Large intestine (tissue), 3 donors: ENCODE data around the gene EFNA2. TPM values are rescaled to one million over a fixed set of nuclear protein-coding genes. Genes with fewer than 3 reads are reported as not detected.

Source experiments
- DNase-seq, 2 donors: peaks; one replicate each; pipeline versions ENCODE4 v3.0.0 to v3.0.0-alpha.2; 2013
- H3K27ac ChIP-seq: one replicate; pipeline ENCODE4 v1.5.1; 2013; ENCODE audit warnings: low read length
- H3K27me3 ChIP-seq: 2 replicates; pipeline ENCODE4 v1.6.1; 2013; ENCODE audit warnings: low read length; ENCODE audit not compliant: control insufficient read depth, insufficient read depth
- H3K36me3 ChIP-seq: 2 replicates; pipeline ENCODE4 v1.6.1; 2013; ENCODE audit warnings: low read length; ENCODE audit not compliant: control insufficient read depth, insufficient read depth
- H3K4me1 ChIP-seq: one replicate; pipeline ENCODE4 v1.6.1; 2013; ENCODE audit warnings: low read length; ENCODE audit not compliant: control insufficient read depth, insufficient read depth
- H3K4me3 ChIP-seq: one replicate; pipeline ENCODE4 v1.5.1; 2013; ENCODE audit warnings: low read length
- H3K9me3 ChIP-seq: one replicate; pipeline ENCODE4 v1.6.1; 2013; ENCODE audit warnings: mild to moderate bottlenecking, low read depth, low read length, moderate library complexity; ENCODE audit not compliant: control insufficient read depth
- WGBS: methylation state at CpG from one replicate; pipeline ENCODE4 v1.1.5; 2013; ENCODE audit warnings: low lambda C conversion rate; ENCODE audit not compliant: insufficient coverage; 5-methylcytosine and 5-hydroxymethylcytosine counted together
- polyA plus RNA-seq: library from polyadenylated mRNA; unstranded; fragments of 120-200 nt; gene quantifications from one replicate; pipeline ENCODE4 v1.2.1, GENCODE V29; 2013

The EFNA2 gene
- polyA plus RNA-seq, 1 donor, result 25.6 TPM

DNA sequence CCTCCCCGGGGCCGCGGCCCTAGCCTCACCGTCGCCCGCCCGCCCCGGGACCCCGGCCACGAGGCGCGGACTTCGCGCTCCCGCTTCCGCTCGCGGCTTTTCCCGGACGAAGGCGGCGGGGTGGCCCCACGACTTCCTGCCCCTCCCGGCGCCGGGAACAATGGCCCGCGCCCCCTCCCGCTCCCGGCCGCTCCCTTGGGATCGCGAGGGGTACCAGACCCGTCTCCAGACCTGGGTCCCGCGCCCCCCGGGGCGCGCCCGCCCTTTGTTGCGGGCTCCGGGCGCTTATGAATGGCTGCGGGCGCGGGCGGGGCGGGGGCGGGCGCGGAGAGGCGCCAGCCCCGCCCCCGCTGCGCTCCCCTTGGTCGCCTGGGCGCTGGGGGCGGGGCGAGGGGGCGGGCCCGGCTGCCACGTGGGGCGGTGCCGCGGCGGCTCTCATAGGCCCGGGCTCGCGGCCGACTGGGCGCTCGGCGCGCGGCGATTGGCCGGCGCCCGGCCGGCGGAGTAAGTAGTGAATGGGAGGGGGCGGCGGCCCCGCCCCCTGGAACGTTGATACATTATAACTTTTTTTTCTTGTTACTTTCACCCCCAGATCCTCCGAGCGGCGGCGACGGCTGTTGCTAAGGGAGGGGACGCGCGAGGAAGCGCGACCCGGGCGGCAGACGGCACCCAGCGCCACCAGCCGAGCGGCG is 36.2 kb upstream of the EFNA2 start:
- Histone ChIP-seq H3K36me3 (peaks cover 21% of the 10 kb centered on the region), H3K9me3 (no peaks in the 10 kb centered on the region), H3K27me3 (no peaks in the 10 kb centered on the region), H3K27ac (peak overlapping the region; percentile 100), H3K4me1 (peaks cover 41% of the 10 kb centered on the region), H3K4me3 (peak overlapping the region; percentile 86)
- WGBS, result no CpG with 5 or more reads among the region's 102 CpGs
- DNase-seq, result peak; percentile 97 to 98

DNA sequence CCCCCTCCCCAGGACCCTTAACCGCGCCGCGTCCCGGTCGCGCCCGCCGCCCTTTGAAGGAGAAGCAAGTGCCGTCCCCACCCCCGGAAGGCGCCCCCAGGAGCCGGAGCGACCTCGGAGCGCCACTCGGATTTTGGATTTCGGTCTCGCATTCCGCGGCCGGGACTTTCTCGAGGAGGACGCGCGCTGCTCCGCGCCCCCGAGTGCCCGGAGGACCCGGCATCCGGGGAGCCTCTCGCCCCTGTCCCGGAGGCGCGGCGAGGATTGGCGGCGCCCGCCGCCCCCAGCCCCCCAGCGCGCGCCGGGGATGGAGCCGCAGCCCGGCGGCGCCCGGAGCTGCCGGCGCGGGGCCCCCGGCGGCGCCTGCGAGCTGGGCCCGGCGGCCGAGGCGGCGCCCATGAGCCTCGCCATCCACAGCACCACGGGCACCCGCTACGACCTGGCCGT is 35.7 kb upstream of the EFNA2 start:
- peaks cover 41% of the 10 kb centered on the region for H3K4me1 ChIP-seq
- peaks cover 27% of the 10 kb centered on the region for H3K36me3 ChIP-seq
- H3K4me3 ChIP-seq, result peak overlapping the region; percentile 86
- no peak for DNase-seq
- no peaks in the 10 kb centered on the region for H3K27me3 ChIP-seq
- WGBS, result no CpG with 5 or more reads among the region's 67 CpGs
- peak overlapping the region; percentile 87 for H3K27ac ChIP-seq
- peaks cover 2% of the 10 kb centered on the region for H3K9me3 ChIP-seq

DNA sequence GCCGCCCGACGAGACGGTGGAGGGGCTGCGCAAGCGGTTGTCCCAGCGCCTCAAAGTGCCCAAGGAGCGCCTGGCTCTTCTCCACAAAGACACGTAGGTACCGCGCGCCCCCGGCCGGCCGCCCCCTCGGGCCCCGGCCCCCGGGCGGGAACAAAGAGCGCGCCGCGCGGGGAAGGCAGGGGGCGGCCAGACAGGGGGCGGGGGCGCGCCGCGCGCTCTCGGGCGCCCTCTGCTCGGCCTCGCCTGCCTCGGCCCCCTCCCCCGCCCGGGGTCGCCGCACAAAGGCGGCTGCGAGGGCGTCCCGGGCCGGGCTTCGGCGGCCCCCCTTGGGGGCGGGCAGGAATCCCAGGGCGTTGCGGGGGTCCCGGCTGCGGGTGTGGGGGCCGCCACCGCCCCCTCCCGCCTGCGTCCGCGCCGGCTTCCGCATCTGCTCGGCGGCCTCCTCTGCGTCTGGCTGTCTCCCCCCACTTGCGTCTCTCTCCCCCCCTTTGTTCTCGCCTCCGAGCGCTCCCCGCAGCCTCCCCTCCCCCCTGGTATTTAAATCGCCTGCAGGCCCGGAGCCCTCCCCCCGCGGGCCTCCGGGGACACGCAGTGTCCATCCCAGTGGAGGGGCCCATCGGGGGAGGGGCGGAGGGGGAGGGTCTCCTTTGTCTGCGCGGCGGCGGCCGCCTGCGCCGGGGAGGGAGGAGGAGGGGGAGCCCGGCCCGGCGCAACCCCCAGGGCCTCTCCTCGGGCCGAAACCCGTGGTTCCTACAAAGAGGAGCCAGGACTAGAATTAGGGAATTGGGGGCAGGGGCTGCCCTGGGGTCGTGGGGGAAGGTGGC is 35.0 kb upstream of the EFNA2 start:
- Histone ChIP-seq H3K27me3 (no peaks in the 10 kb centered on the region), H3K9me3 (peaks cover 8% of the 10 kb centered on the region), H3K27ac (peak overlapping the region; percentile 99), H3K4me3 (peak overlapping the region; percentile 86), H3K4me1 (peaks cover 41% of the 10 kb centered on the region), H3K36me3 (peaks cover 33% of the 10 kb centered on the region)
- no CpG with 5 or more reads among the region's 90 CpGs for WGBS
- DNase-seq, result peak in 1 of 2 donors; percentile 70

DNA sequence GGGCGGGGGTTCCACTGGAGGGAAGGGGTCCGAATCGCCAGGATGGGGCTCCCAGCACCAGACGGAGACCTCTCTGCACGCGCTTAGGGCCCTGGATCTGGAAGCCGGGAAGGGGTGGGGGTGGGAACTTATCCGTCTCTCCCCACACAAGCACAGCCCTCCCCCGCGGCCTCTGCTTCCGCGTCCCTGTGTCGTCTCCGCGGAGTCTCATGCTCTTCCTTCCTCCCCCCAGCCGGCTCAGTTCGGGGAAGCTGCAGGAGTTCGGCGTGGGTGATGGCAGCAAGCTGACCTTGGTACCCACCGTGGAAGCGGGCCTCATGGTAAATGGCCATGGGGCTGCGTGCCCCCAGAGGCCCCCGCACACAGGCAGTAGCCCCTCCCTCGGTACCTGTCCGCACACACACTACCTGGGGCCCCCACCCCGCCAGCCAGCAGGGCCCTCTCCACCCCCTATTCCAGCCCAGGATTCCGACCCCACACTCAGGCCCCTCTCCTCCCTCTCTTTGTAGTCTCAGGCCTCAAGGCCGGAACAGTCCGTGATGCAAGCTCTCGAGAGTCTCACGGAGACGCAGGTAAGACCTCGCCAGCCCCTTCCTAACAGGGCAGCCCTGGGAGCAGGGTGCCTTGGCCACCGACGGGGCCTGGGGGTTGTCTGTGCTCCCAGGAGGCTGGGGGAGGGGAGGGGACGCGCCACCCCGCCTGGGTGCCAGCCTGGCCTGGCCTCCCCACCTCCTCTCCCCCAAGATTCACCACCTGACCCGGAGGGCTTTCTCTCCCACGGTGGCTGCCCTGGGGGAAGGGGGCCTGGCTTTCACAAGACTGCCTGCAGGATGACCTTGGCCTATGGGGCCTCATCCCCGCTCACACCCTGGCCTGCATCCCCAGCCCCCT is 34.1 kb upstream of the EFNA2 start:
- H3K27me3 ChIP-seq, result no peaks in the 10 kb centered on the region
- peaks cover 8% of the 10 kb centered on the region for H3K9me3 ChIP-seq
- peak overlapping the region; percentile 99 for H3K27ac ChIP-seq
- WGBS, result no CpG with 5 or more reads among the region's 41 CpGs
- peak overlapping the region; percentile 79 for H3K4me3 ChIP-seq
- peak; percentile 83 to 89 for DNase-seq
- peaks cover 39% of the 10 kb centered on the region for H3K4me1 ChIP-seq
- H3K36me3 ChIP-seq, result peaks cover 41% of the 10 kb centered on the region

DNA sequence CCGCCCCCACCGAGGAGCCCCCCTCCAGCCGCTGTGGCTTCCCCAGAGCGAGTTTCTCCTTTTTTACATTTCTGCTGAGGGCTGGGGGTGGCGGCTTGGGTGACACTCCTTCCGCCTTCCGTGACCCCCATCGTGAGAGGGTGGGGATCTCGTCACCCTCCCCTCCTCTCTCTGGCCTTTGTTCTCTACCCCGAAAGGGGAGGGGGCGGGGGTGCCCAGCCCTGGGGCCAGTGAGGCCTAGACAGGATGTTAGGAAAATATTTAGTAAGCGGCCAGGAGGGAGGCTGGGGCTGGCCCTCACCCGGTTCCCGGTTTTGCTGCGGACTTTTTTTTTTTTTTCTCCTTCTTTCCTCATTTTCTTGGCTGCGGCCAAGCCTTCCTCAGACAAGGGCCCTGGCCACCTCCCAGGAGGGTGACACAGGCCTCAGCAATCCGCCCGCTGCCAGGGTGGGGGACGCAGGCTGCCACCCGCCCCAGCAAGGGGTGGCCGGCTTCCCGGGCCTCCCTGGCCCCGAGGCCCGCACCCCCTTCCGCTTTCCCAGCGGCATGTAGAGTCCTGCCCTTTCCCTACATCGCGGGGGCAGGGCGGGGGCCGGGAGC is 33.4 kb upstream of the EFNA2 start:
- Histone ChIP-seq H3K27me3 (no peaks in the 10 kb centered on the region), H3K9me3 (peaks cover 11% of the 10 kb centered on the region), H3K27ac (peak overlapping the region; percentile 99), H3K36me3 (peaks cover 48% of the 10 kb centered on the region), H3K4me1 (peaks cover 43% of the 10 kb centered on the region), H3K4me3 (peak overlapping the region; percentile 79)
- DNase-seq, result peak; percentile 79 to 90
- WGBS, result no CpG with 5 or more reads among the region's 30 CpGs

DNA sequence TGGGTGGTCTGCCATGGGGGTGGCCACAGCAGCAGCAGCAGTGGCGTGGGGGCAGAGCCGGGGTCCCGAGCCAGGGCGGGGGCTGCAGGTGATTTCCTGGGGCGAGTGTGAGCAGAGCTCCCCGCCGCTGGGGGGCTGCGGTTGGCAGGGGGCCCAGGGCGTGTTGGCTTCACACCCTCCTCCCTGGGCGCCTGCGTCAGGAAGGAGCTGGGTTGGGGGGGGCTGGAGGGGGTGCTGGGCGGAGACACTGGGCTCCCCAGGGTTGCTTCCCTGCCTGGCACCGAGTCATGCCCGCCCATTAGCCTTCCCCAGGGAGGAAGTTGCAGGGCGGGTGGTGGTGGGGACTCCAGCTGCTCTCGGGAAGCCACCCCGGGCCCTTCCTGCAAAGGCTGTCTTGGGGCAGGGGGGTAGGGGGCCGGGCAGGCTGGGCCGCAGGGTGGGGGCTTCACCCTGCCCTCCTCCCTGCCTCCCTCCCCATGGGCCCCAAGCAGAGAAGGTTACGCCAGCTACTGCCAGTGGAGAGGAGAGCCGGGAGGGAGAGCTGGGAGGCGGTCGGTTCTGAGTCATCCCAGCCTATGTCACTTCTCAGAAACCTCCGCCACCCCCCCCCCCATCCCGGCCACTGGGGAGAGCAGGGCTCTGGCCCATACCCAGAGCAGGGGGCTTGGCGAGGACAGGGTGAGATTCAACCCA is 32.7 kb upstream of the EFNA2 start:
- Histone ChIP-seq H3K9me3 (peaks cover 12% of the 10 kb centered on the region), H3K27me3 (no peaks in the 10 kb centered on the region), H3K4me1 (peaks cover 43% of the 10 kb centered on the region), H3K36me3 (peaks cover 55% of the 10 kb centered on the region), H3K27ac (peak overlapping the region; percentile 99), H3K4me3 (peak overlapping the region; percentile 79)
- WGBS, result no CpG with 5 or more reads among the region's 26 CpGs
- DNase-seq, result peak; percentile 87 to 94

DNA sequence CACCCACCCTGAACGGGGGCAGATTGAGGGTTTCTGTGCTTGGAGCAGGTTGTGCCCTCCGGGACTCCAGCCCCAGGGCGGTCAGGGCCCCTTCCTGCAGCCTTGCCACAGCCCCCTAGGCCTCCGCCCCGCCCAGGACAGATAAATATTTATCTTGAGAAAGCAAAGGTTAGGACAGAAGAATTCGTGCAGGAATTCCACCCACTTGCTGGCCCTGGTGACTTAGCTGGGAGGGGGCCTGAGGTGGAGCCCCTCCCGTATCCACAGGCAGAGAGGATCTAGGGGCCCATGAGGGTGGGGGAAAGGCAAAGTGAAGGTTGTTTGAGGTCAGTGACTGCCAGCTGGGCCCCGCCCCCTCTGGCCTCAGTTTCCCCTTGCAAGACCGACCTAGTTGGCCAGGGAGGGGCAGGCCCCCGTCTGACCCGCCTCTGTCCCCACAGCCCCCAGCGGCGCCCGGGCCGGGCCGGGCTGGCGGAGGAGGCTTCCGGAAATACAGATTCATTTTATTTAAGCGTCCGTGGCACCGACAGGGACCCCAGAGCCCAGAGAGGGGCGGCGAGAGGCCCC is 32.1 kb upstream of the EFNA2 start:
- peaks cover 48% of the 10 kb centered on the region for H3K4me1 ChIP-seq

DNA sequence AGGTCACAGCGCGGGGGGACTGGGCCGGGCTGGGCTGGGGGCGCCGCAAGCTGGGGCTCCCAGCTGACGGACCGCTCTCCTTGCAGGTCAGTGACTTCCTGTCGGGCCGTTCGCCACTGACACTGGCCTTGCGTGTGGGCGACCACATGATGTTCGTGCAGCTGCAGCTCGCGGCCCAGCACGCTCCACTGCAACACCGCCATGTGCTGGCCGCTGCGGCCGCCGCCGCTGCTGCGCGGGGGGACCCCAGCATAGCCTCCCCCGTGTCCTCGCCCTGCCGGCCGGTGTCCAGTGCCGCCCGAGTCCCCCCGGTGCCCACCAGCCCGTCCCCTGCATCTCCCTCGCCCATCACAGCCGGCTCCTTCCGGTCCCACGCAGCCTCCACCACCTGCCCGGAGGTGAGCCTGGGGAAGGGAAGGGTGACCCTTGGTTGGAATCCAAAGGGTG is 31.6 kb upstream of the EFNA2 start:
- Histone ChIP-seq H3K4me3 (peak overlapping the region; percentile 79), H3K9me3 (peaks cover 12% of the 10 kb centered on the region), H3K27ac (peak overlapping the region; percentile 99), H3K27me3 (no peaks in the 10 kb centered on the region), H3K4me1 (peaks cover 54% of the 10 kb centered on the region), H3K36me3 (peaks cover 64% of the 10 kb centered on the region)
- WGBS, result no CpG with 5 or more reads among the region's 37 CpGs
- DNase-seq, result no peak

More for the DNA sequence above, 32.1 kb upstream of the EFNA2 start:
- Histone ChIP-seq H3K4me3 (peak overlapping the region; percentile 79), H3K27ac (peak overlapping the region; percentile 99), H3K27me3 (no peaks in the 10 kb centered on the region), H3K9me3 (peaks cover 12% of the 10 kb centered on the region), H3K36me3 (peaks cover 60% of the 10 kb centered on the region)
- DNase-seq, result peak; percentile 92 to 97
- WGBS, result no CpG with 5 or more reads among the region's 23 CpGs

DNA sequence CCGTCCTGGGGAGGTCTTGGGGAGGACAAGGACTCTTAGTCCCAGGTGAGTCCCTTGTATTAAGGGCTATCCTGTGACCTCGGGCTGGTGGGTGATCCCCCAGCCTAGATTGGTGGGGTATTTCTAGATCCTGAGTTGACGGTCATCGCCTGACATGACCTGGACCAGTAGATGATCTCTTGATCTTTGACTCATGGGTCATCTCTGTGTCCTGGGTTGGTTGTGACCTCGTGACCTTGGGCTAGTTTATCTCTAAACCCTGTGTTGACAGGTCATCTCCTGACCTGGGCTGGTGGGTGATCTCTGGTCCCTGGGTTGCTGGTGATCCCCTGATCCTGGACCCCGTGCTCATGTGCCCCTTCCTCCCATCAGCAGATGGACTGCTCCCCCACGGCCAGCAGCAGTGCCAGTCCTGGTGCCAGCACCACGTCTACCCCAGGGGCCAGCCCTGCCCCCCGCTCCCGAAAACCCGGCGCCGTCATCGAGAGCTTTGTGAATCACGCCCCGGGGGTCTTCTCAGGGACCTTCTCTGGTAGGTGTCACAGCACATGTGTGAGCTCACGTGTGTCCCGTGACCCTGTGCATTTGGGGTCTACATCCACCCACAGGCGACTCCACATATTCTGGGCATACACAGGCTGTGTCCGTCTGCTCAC is 31.0 kb upstream of the EFNA2 start:
- H3K36me3 ChIP-seq, result peaks cover 64% of the 10 kb centered on the region

More for the DNA sequence above, 31.0 kb upstream of the EFNA2 start:
- H3K27ac ChIP-seq, result peak overlapping the region; percentile 56
- H3K27me3 ChIP-seq, result no peaks in the 10 kb centered on the region
- WGBS, result no CpG with 5 or more reads among the region's 20 CpGs
- peaks cover 12% of the 10 kb centered on the region for H3K9me3 ChIP-seq
- H3K4me3 ChIP-seq, result no peak overlapping the region
- H3K4me1 ChIP-seq, result peaks cover 59% of the 10 kb centered on the region
- no peak for DNase-seq
